Upper lobe of left lung (tissue), 6 donors: ENCODE measurements around the gene KRTAP6-1. TPM values are rescaled to one million over a fixed set of nuclear protein-coding genes. Genes with fewer than 3 reads are reported as not detected.

Experiments
- ATAC-seq, 2 donors: fragments of 200-7000 bp; cut with Tn5 transposase; one replicate each; pipeline ENCODE4 v1.9.1; 2022; ENCODE audit warnings: mild to moderate bottlenecking in 2 of 2, moderate library complexity in 2 of 2; ENCODE audit not compliant: low FRiP score in 2 of 2
- DNase-seq, 2 donors: peaks; one replicate each; pipeline ENCODE4 v3.0.0-alpha.2; 2019 to 2020
- H3K27ac ChIP-seq, 4 donors: fragments of 200-600 bp; sonication (generic); one replicate each; pipeline ENCODE4 v1.5.1; 2016 to 2019
- H3K27me3 ChIP-seq, 4 donors: fragments of 200-600 bp; sonication (generic); one replicate each; pipeline ENCODE4 v1.5.1; 2017 to 2019
- H3K36me3 ChIP-seq, 4 donors: fragments of 200-600 bp; sonication (generic); one replicate each; pipeline ENCODE4 v1.5.1; 2016 to 2019
- H3K4me1 ChIP-seq, 4 donors: fragments of 200-600 bp; sonication (generic); one replicate each; pipeline ENCODE4 v1.5.1; 2018 to 2019
- H3K4me3 ChIP-seq, 4 donors: fragments of 200-600 bp; sonication (generic); one replicate each; pipeline ENCODE4 v1.5.1; 2017 to 2019; ENCODE audit warnings: mild to moderate bottlenecking in 2 of 4, moderate library complexity in 1 of 4
- H3K9me3 ChIP-seq, 4 donors: fragments of 200-600 bp; sonication (generic); one replicate each; pipeline ENCODE4 v1.5.1; 2018 to 2019
- CTCF ChIP-seq, 6 experiments: fragments of 450-650 bp in 4 of 6; fragments of 200-600 bp in 2 of 6; sonication (generic) in 2 of 6; IDR thresholded peaks; one replicate each; pipeline ENCODE4 v1.5.1; 2016 to 2019; ENCODE audit warnings: antibody characterized with exemption in 6 of 6
- EP300 ChIP-seq, 4 donors: sonication (generic); formaldehyde crosslinking; IDR thresholded peaks; one replicate each; pipeline ENCODE4 v1.5.1; 2017; ENCODE audit warnings: antibody characterized with exemption in 4 of 4, control low read depth in 2 of 4
- POLR2A ChIP-seq, 4 donors: fragments of 450-650 bp; IDR thresholded peaks; one replicate each; pipeline ENCODE4 v1.5.1; 2016 to 2017; ENCODE audit warnings: antibody characterized with exemption in 4 of 4, mild to moderate bottlenecking in 2 of 4
- POLR2AphosphoS5 ChIP-seq, 2 donors: sonication (generic); formaldehyde crosslinking; IDR thresholded peaks; one replicate each; pipeline ENCODE4 v1.5.1; 2017; ENCODE audit warnings: antibody characterized with exemption in 2 of 2
- WGBS, 2 donors: methylation state at CpG; one replicate each; pipeline ENCODE4 v1.1.5; 2017 to 2018; 5-methylcytosine and 5-hydroxymethylcytosine counted together
- total RNA-seq, 6 donors: library from RNA; depleted of rRNA in 4 of 6; stranded (reverse); fragments of >200 nt in 4 of 6; gene quantifications; one replicate each; pipeline versions ENCODE4 v1.1.0 to v1.2.1, GENCODE V29; 2016 to 2021
- donor health status: DM: no; HTN: no; CAD: no; lungs with moderate emphysema.
- donor health status: DM: no; HTN: yes; CAD: no; lungs with severe emphysema.

The KRTAP6-1 gene
- total RNA-seq, 6 donors from 2014 or later, result not detected

- no peak for TF ChIP-seq CTCF (IDR thresholded peaks at IDR 0.05)
- TF ChIP-seq POLR2A (IDR thresholded peaks at IDR 0.05), result no peak
- TF ChIP-seq POLR2AphosphoS5 (IDR thresholded peaks at IDR 0.05), result no peak
- TF ChIP-seq EP300 (IDR thresholded peaks at IDR 0.05), result no peak
- Histone ChIP-seq H3K9me3 (no peaks in the 10 kb centered on the region), H3K4me3 (no peak within 1 kb of the TSS), H3K27me3 (no peaks in the 10 kb centered on the region), H3K36me3 (no peaks in the 10 kb centered on the region), H3K27ac (no peak within 1 kb of the TSS), H3K4me1 (no peaks in the 10 kb centered on the region)
- ATAC-seq (no peak), DNase-seq (no peak)
- 82 to 87% methylated on average over 3 of the region's 3 CpGs for WGBS, 2 donors
These were observed 6.8 kb upstream of the KRTAP6-1 start, which contains the start of gene KRTAP20-4 for GRCh38 chr21:30620522-30620921. KRTAP20-4 (plus strand) TSS chr21:30620627.

GRCh38 chr21:30620080-30620479 lies 6.3 kb upstream of the KRTAP6-1 start:
- H3K4me3 ChIP-seq, result no peak overlapping the region
- DNase-seq, result no peak
- no peaks in the 10 kb centered on the region for H3K4me1 ChIP-seq
- ATAC-seq, result no peak
- no peaks in the 10 kb centered on the region for H3K36me3 ChIP-seq
- H3K27me3 ChIP-seq, result no peaks in the 10 kb centered on the region
- TF ChIP-seq CTCF (IDR thresholded peaks at IDR 0.05), result no peak
- no peak overlapping the region for H3K27ac ChIP-seq
- no peaks in the 10 kb centered on the region for H3K9me3 ChIP-seq

GRCh38 chr21:30616125-30616524 lies 2.4 kb upstream of the KRTAP6-1 start, which contains the start of gene KRTAP20-1:
KRTAP20-1 (plus strand) TSS chr21:30616425; CDS start chr21:30616455, 30 bp downstream.
- DNase-seq (no peak), ATAC-seq (no peak)
- Histone ChIP-seq H3K4me3 (no peak within 1 kb of the TSS), H3K36me3 (no peaks in the 10 kb centered on the region), H3K4me1 (no peaks in the 10 kb centered on the region), H3K27me3 (no peaks in the 10 kb centered on the region), H3K9me3 (no peaks in the 10 kb centered on the region), H3K27ac (no peak within 1 kb of the TSS)
- WGBS, 2 donors, result 94% methylated on average over 2 of the region's 2 CpGs
- no peak for TF ChIP-seq CTCF (IDR thresholded peaks at IDR 0.05)
- TF ChIP-seq POLR2AphosphoS5 (IDR thresholded peaks at IDR 0.05), result no peak
- no peak for TF ChIP-seq POLR2A (IDR thresholded peaks at IDR 0.05)
- TF ChIP-seq EP300 (IDR thresholded peaks at IDR 0.05), result no peak

- ATAC-seq, result no peak
- Histone ChIP-seq H3K27ac (no peak overlapping the region), H3K36me3 (no peaks in the 10 kb centered on the region), H3K27me3 (no peaks in the 10 kb centered on the region), H3K4me1 (no peaks in the 10 kb centered on the region), H3K9me3 (no peaks in the 10 kb centered on the region), H3K4me3 (no peak overlapping the region)
- DNase-seq, result no peak
- TF ChIP-seq POLR2AphosphoS5 (IDR thresholded peaks at IDR 0.05) (no peak), EP300 (IDR thresholded peaks at IDR 0.05) (no peak), POLR2A (IDR thresholded peaks at IDR 0.05) (no peak), CTCF (IDR thresholded peaks at IDR 0.05) (no peak)
These were observed 1.5 kb upstream of the KRTAP6-1 start for GRCh38 chr21:30615199-30615598.

- no peak for ATAC-seq
- 74 to 77% methylated on average over 2 of the region's 2 CpGs for WGBS, 2 donors
These were observed 1.6 kb downstream of the KRTAP6-1 start for GRCh38 chr21:30612132-30612531.

More at GRCh38 chr21:30612132-30612531, 1.6 kb downstream of the KRTAP6-1 start:
- no peak overlapping the region for H3K4me3 ChIP-seq
- H3K27me3 ChIP-seq, result no peaks in the 10 kb centered on the region
- TF ChIP-seq POLR2A (IDR thresholded peaks at IDR 0.05) (no peak), POLR2AphosphoS5 (IDR thresholded peaks at IDR 0.05) (no peak), CTCF (IDR thresholded peaks at IDR 0.05) (no peak), EP300 (IDR thresholded peaks at IDR 0.05) (no peak)
- H3K9me3 ChIP-seq, result no peaks in the 10 kb centered on the region
- no peaks in the 10 kb centered on the region for H3K36me3 ChIP-seq
- H3K4me1 ChIP-seq, result no peaks in the 10 kb centered on the region
- no peak for DNase-seq
- H3K27ac ChIP-seq, result no peak overlapping the region
